Vagina (tissue), 2 donors: ENCODE results near the gene WDFY3. TPM values are rescaled to one million over a fixed set of nuclear protein-coding genes. Genes with fewer than 3 reads are reported as not detected.

Experiments used
- DNase-seq, 2 donors: peaks; one replicate each; pipeline ENCODE4 v3.0.0-alpha.2; 2017; ENCODE audit errors: extremely low spot score in 2 of 2
- H3K27ac ChIP-seq: fragments of 200-600 bp; sonication (generic); one replicate; pipeline ENCODE4 v1.5.1; 2019
- H3K27me3 ChIP-seq: fragments of 200-600 bp; sonication (generic); one replicate; pipeline ENCODE4 v1.5.1; 2019
- H3K36me3 ChIP-seq, 2 donors: fragments of 200-600 bp; sonication (generic); one replicate each; pipeline ENCODE4 v1.5.1; 2017 to 2019
- H3K4me1 ChIP-seq: fragments of 200-600 bp; sonication (generic); one replicate; pipeline ENCODE4 v1.5.1; 2019
- H3K4me3 ChIP-seq, 2 donors: fragments of 200-600 bp; sonication (generic); 1 replicate in 1 of 2; 2 replicates in 1 of 2; pipeline ENCODE4 v1.5.1; 2016 to 2019
- H3K9me3 ChIP-seq: fragments of 200-600 bp; sonication (generic); one replicate; pipeline ENCODE4 v1.5.1; 2019
- POLR2A ChIP-seq, 2 donors: fragments of 450-650 bp; IDR thresholded peaks; one replicate each; pipeline ENCODE4 v1.6.1; 2017; ENCODE audit warnings: antibody characterized with exemption in 2 of 2, mild to moderate bottlenecking in 2 of 2, moderate library complexity in 2 of 2
- POLR2AphosphoS5 ChIP-seq, 2 donors: sonication (generic); formaldehyde crosslinking; IDR thresholded peaks; one replicate each; pipeline ENCODE4 v1.9.0; 2017; ENCODE audit warnings: antibody characterized with exemption in 2 of 2, mild to moderate bottlenecking in 2 of 2, low read depth in 1 of 2; ENCODE audit not compliant: insufficient read depth in 1 of 2
- intact Hi-C: fragments of 100-400 bp; cut with DNase I; formaldehyde crosslinking; loops from one replicate; pipeline ENCODE4 v1.15.1; 2023
- total RNA-seq: library from RNA; depleted of rRNA; stranded (reverse); fragments of >200 nt; gene quantifications from one replicate; pipeline ENCODE4 v1.2.3, GENCODE V29; 2016
- TF ChIP-seq, protein P1 (sequence below), 3 experiments: fragments of 450-650 bp in 2 of 3; fragments of 200-600 bp in 1 of 3; sonication (generic) in 1 of 3; IDR thresholded peaks; one replicate each; pipeline ENCODE4 v1.5.1; 2017 to 2019; ENCODE audit warnings: antibody characterized with exemption in 3 of 3, mild to moderate bottlenecking in 2 of 3, moderate library complexity in 2 of 3

WDFY3 gene
- total RNA-seq, 1 donor from 2014 or later = 67.8 TPM

DNA sequence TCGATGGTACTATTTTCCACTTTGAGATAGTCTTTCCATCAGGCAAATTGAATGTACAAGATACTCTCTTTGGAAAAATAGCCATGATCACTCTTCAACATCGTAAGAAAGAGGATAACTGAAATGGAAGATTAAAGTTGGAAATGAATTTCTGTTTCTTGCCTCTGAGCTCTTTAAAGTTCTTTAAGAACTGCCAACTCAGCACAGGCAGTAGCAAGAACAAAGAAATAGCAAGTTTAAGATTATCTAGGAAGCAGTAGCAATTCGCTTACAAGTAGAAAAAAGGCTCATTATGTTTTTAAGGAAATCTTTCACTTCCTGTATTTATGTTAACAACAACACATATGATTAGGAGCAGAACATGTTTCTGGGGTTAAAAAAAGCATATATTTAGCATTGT lies 255.9 kb downstream of the WDFY3 start:
- DNase-seq = no peak
- no peak for TF ChIP-seq POLR2A (IDR thresholded peaks at IDR 0.05)
- TF ChIP-seq, protein P1, sequence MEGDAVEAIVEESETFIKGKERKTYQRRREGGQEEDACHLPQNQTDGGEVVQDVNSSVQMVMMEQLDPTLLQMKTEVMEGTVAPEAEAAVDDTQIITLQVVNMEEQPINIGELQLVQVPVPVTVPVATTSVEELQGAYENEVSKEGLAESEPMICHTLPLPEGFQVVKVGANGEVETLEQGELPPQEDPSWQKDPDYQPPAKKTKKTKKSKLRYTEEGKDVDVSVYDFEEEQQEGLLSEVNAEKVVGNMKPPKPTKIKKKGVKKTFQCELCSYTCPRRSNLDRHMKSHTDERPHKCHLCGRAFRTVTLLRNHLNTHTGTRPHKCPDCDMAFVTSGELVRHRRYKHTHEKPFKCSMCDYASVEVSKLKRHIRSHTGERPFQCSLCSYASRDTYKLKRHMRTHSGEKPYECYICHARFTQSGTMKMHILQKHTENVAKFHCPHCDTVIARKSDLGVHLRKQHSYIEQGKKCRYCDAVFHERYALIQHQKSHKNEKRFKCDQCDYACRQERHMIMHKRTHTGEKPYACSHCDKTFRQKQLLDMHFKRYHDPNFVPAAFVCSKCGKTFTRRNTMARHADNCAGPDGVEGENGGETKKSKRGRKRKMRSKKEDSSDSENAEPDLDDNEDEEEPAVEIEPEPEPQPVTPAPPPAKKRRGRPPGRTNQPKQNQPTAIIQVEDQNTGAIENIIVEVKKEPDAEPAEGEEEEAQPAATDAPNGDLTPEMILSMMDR (IDR thresholded peaks at IDR 0.05) = no peak
- TF ChIP-seq POLR2AphosphoS5 (IDR thresholded peaks at IDR 0.05; ENCODE audit: insufficient read depth in 1 of 2, low read depth in 1 of 2) = no peak
- H3K27ac ChIP-seq = no peak overlapping the region
- H3K4me1 ChIP-seq = no peaks in the 10 kb centered on the region
- H3K9me3 ChIP-seq = no peaks in the 10 kb centered on the region
- no peaks in the 10 kb centered on the region for H3K27me3 ChIP-seq
- peaks cover 10 to 78% of the 10 kb centered on the region in 2 donors for H3K36me3 ChIP-seq
- intact Hi-C loops = no loop called here
- no peak overlapping the region for H3K4me3 ChIP-seq

DNA sequence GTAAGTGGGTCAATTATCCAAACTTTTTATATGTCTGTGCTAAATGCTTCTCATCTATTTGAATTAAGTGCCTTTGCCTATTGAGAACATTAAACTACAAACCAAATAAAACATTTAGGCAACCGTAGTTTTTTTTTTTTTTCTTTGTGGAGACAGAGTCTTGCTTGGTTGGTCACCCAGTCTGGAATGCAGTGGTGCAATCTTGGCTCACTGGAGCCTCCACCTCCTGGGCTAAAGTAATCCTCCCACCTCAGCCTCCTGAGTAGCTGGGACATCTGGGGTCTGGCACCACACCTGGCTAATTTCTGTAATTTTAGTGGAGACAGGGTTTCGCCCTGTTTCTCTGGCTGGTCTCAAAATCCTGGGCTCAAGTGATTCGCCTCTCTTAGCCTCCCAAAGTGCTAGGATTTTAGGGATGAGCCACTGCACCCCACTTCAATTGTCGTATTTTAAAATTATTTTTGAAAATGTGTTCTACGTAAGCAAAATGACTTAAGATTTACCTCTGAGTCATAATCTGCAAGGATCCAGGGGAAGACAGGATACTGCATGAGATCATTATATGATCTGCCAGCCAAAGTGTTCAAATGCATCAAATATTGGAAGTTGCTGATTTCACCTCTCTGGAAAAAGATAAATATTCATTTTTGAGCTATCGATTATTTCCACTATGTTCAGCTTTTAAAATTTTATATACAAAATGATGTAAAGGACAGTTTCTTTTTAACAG lies 257.9 kb downstream of the WDFY3 start:
- Histone ChIP-seq H3K36me3 (peaks cover 4 to 75% of the 10 kb centered on the region in 2 donors), H3K9me3 (no peaks in the 10 kb centered on the region), H3K27me3 (no peaks in the 10 kb centered on the region), H3K27ac (no peak overlapping the region), H3K4me3 (no peak overlapping the region), H3K4me1 (no peaks in the 10 kb centered on the region)
- no peak for TF ChIP-seq POLR2AphosphoS5 (IDR thresholded peaks at IDR 0.05; ENCODE audit: insufficient read depth in 1 of 2, low read depth in 1 of 2)
- TF ChIP-seq POLR2A (IDR thresholded peaks at IDR 0.05) = no peak
- TF ChIP-seq, protein P1 (IDR thresholded peaks at IDR 0.05) = no peak
- DNase-seq = no peak
- intact Hi-C loops = no loop called here

DNA sequence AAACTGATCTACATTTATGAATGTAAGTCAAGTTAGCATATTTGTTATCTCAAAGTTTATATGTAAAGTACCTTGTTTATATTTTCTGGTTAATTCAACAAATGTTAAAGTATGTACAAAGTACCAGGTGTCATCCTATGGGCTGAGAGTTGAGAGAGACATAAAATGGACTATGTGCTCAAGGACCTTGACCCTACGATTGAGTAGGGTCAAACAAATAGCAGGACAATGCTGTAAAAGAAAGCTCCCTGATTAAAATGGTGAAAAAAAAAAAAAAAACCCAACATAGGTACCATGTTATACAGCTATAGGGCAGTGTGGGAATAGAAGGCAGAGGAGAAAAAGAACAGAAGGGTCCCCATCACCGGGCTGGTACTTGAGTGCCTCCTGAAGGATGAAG lies 260.2 kb downstream of the WDFY3 start:
- peaks cover 4 to 63% of the 10 kb centered on the region in 2 donors for H3K36me3 ChIP-seq
- H3K4me1 ChIP-seq = no peaks in the 10 kb centered on the region
- no peak overlapping the region for H3K27ac ChIP-seq
- intact Hi-C loops = no loop called here
- TF ChIP-seq POLR2A (IDR thresholded peaks at IDR 0.05) = no peak
- TF ChIP-seq POLR2AphosphoS5 (IDR thresholded peaks at IDR 0.05; ENCODE audit: insufficient read depth in 1 of 2, low read depth in 1 of 2) = no peak
- TF ChIP-seq, protein P1 (IDR thresholded peaks at IDR 0.05) = no peak
- no peak overlapping the region for H3K4me3 ChIP-seq
- no peaks in the 10 kb centered on the region for H3K9me3 ChIP-seq
- no peak for DNase-seq
- H3K27me3 ChIP-seq = no peaks in the 10 kb centered on the region

DNA sequence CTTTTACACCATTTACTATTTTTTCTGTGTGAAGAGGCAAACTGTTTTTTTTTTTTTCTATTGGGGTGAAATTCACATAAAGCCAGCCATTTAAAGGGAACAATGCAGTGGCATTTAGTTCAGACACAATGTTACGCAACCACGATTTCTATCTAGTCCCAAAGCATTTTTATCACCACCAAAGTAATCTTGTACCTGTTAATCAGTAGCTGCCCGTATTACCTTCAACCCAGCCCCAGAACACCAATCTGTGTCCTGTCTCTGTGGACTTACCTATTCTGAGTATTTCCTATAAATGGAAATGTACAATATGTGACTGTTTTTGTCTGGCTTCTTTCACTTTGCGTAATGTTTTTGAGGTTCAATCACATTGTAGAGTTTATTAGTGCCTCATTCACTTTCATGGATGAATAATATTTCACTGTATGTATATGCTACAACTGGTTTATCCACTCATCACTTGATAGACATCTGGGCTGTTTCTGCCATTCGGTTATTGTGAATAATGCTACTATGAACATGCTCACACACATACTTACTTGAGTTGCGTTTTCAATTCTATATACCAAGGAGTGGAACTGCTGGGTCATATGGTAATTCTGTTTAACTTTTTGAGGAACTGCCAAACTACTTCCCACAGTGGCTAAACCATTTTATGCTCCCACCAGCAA lies 267.4 kb downstream of the WDFY3 start:
- Histone ChIP-seq H3K9me3 (no peaks in the 10 kb centered on the region), H3K4me3 (no peak overlapping the region), H3K4me1 (no peaks in the 10 kb centered on the region), H3K27ac (no peak overlapping the region), H3K36me3 (peaks cover 0 to 53% of the 10 kb centered on the region in 2 donors), H3K27me3 (no peaks in the 10 kb centered on the region)
- DNase-seq = no peak
- TF ChIP-seq POLR2AphosphoS5 (IDR thresholded peaks at IDR 0.05; ENCODE audit: insufficient read depth in 1 of 2, low read depth in 1 of 2) (no peak), POLR2A (IDR thresholded peaks at IDR 0.05) (no peak)
- intact Hi-C loops = no loop called here

DNA sequence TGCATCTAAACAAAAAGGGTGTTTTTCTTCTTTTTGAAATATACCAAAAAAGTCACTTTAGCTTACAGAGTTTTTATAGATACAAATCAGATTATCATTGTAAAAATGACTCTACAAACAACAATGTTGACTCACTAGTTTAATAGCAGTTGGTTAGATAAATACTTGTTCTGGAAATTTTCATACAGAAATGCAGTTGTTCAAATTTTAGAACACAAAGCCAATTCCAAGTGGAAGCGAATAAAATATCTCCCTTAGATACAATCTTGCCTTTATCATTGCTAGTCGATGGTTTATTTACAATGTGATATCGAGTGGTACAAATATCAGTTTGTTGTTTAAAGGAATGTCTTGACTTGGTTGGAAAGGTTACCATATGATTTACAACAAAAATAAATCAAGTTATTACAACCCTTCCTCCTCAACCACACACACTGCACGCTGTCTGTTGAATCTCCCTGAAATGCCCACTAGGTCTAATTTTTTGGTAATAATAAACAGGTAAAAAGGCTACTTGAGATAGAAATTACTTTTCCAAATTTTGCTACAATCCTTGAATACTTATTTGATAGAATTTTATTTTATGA lies 268.8 kb downstream of the WDFY3 start:
- H3K9me3 ChIP-seq = no peaks in the 10 kb centered on the region
- no peak for DNase-seq
- intact Hi-C loops = no loop called here
- H3K27me3 ChIP-seq = no peaks in the 10 kb centered on the region
- no peak overlapping the region for H3K4me3 ChIP-seq
- no peak overlapping the region for H3K27ac ChIP-seq
- TF ChIP-seq POLR2A (IDR thresholded peaks at IDR 0.05) = no peak
- TF ChIP-seq, protein P1 (IDR thresholded peaks at IDR 0.05) = no peak
- no peak for TF ChIP-seq POLR2AphosphoS5 (IDR thresholded peaks at IDR 0.05; ENCODE audit: insufficient read depth in 1 of 2, low read depth in 1 of 2)
- peaks cover 0 to 53% of the 10 kb centered on the region in 2 donors for H3K36me3 ChIP-seq
- no peaks in the 10 kb centered on the region for H3K4me1 ChIP-seq
